H1 (cell line): Measurements from ENCODE around the gene LCE5A. TPM values are rescaled to one million over a fixed set of nuclear protein-coding genes. Genes with fewer than 3 reads are reported as not detected.

Experiments used
- CBX8 ChIP-seq: fragments of 300-800, 300-1000 bp; sonication (generic); IDR thresholded peaks from 2 replicates; pipeline ENCODE4 v1.7.1; 2016; ENCODE audit warnings: low read depth, low read length, borderline replicate concordance
- PHF8 ChIP-seq: fragments of 200-600 bp; sonication (generic); conservative IDR thresholded peaks from 2 replicates; pipeline ENCODE4 v1.7.1; 2012; ENCODE audit warnings: low read depth, mild to moderate bottlenecking, inconsistent platforms, low read length, moderate library complexity
- SIN3A ChIP-seq, 2 experiments: IDR thresholded peaks in 1 of 2; conservative IDR thresholded peaks in 1 of 2; 2 replicates each; pipeline ENCODE4 v1.6.1; 2011 to 2012; ENCODE audit warnings: low read length in 2 of 2, improper control_type of control experiment in 1 of 2, low read depth in 1 of 2, mild to moderate bottlenecking in 1 of 2
- ZNF274 ChIP-seq: IDR thresholded peaks from 2 replicates; pipeline ENCODE4 v1.7.0; 2012; ENCODE audit warnings: low read length, borderline replicate concordance; ENCODE audit errors: extremely low read depth
- polyA plus RNA-seq, 7 experiments: library from polyadenylated mRNA; depleted of rRNA in 3 of 7; stranded (reverse) in 5 of 7; unstranded in 2 of 7; fragments of >200 nt in 5 of 7; fragments of 200-250 nt in 2 of 7; gene quantifications; 1 replicate in 5 of 7; 2 replicates in 1 of 7; 4 replicates in 1 of 7; pipeline versions ENCODE4 v1.2.1 to v1.2.3, GENCODE V29; 2011 to 2013; ENCODE audit warnings: missing spikeins in 2 of 7, mixed read lengths in 2 of 7
- total RNA-seq: library from RNA; stranded (reverse); fragmentation: NEBNext Ultra II Directional; extraction: Animal tissue kit (Norgen Biotek cat#: 25700); gene quantifications from 2 replicates; pipeline ENCODE4 v1.2.1, GENCODE V29; 2021
- TF ChIP-seq, protein P1 (sequence below), 3 experiments: IDR thresholded peaks; 1 replicate in 2 of 3; 2 replicates in 1 of 3; pipeline versions ENCODE4 v1.5.1 to v1.6.1; 2011; ENCODE audit warnings: low read length in 3 of 3, mild to moderate bottlenecking in 3 of 3, inconsistent platforms in 2 of 3, low read depth in 1 of 3, moderate library complexity in 1 of 3; ENCODE audit not compliant: insufficient read depth in 1 of 3; ENCODE audit errors: control extremely low read depth in 1 of 3
- TF ChIP-seq, protein P2 (sequence below): IDR thresholded peaks from 2 replicates; pipeline ENCODE4 v1.6.1; 2011; ENCODE audit warnings: low read depth, mild to moderate bottlenecking, low read length; ENCODE audit not compliant: insufficient read depth

LCE5A gene
- total and polyA plus RNA-seq, 2 of the 8 experiments (the other 6 are each of a cell fraction or from before 2014, with no cell fraction given) = not detected

DNA sequence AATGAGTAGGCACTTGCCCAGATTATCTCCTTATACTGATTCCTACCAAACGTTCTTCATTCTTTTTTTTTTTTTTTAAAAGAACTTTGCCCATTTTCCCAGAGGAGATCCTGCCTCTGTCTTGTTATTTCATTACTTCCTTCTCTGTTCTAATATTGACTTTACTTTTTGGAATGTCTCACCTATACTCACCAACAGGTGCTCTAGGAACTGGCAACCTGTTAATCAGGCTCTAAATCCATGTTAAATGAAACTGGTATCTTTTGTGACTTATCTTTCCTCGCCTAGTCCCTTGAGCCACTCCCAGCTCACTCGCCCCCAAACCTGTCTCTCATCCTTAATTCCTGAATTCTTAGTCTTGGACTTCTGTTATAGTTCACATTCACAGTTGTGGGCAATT is 2.5 kb downstream of the LCE5A start (continued):
- TF ChIP-seq, protein P1, sequence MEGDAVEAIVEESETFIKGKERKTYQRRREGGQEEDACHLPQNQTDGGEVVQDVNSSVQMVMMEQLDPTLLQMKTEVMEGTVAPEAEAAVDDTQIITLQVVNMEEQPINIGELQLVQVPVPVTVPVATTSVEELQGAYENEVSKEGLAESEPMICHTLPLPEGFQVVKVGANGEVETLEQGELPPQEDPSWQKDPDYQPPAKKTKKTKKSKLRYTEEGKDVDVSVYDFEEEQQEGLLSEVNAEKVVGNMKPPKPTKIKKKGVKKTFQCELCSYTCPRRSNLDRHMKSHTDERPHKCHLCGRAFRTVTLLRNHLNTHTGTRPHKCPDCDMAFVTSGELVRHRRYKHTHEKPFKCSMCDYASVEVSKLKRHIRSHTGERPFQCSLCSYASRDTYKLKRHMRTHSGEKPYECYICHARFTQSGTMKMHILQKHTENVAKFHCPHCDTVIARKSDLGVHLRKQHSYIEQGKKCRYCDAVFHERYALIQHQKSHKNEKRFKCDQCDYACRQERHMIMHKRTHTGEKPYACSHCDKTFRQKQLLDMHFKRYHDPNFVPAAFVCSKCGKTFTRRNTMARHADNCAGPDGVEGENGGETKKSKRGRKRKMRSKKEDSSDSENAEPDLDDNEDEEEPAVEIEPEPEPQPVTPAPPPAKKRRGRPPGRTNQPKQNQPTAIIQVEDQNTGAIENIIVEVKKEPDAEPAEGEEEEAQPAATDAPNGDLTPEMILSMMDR (IDR thresholded peaks at IDR 0.05; ENCODE audit: control extremely low read depth in 1 of 3, insufficient read depth in 1 of 3, low read depth in 1 of 3, low read length in 3 of 3) = no peak
- TF ChIP-seq ZNF274 (no peak), SIN3A (conservative IDR thresholded peaks at IDR 0.05 in 1 of 2, IDR thresholded peaks at IDR 0.05 in 1 of 2; ENCODE audit: low read depth in 1 of 2, low read length in 2 of 2) (no peak), CBX8 (no peak), PHF8 (no peak)
- TF ChIP-seq, protein P2, sequence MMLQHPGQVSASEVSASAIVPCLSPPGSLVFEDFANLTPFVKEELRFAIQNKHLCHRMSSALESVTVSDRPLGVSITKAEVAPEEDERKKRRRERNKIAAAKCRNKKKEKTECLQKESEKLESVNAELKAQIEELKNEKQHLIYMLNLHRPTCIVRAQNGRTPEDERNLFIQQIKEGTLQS = no peak
